HEK293 (cell line): ENCODE data around the gene SNTB2.

ENCODE experiments used
- FEZF1 ChIP-seq: fragments of 450-650 bp; formaldehyde crosslinking; IDR thresholded peaks from 2 replicates; pipeline ENCODE4 v1.5.1; 2016; ENCODE audit warnings: missing biosample characterization, missing genetic modification characterization
- HOXA7 ChIP-seq: sonication (generic); formaldehyde crosslinking; IDR thresholded peaks from 2 replicates; pipeline ENCODE4 v1.8.1; 2022; ENCODE audit warnings: missing genetic modification reagents, borderline replicate concordance
- KLF9 ChIP-seq: fragments of 450-650 bp; formaldehyde crosslinking; IDR thresholded peaks from 2 replicates; pipeline ENCODE4 v1.5.1; 2016; ENCODE audit warnings: missing biosample characterization, missing genetic modification characterization, low read depth
- YY1 ChIP-seq: fragments of 450-650 bp; formaldehyde crosslinking; IDR thresholded peaks from 2 replicates; pipeline ENCODE4 v1.5.1; 2018; ENCODE audit warnings: missing biosample characterization, missing genetic modification characterization
- YY2 ChIP-seq: fragments of 450-650 bp; formaldehyde crosslinking; IDR thresholded peaks from 2 replicates; pipeline ENCODE4 v1.5.1; 2016; ENCODE audit warnings: missing biosample characterization, missing genetic modification characterization
- ZEB2 ChIP-seq: fragments of 450-650 bp; formaldehyde crosslinking; IDR thresholded peaks from 2 replicates; pipeline ENCODE4 v1.5.1; 2016; ENCODE audit warnings: missing biosample characterization, missing genetic modification characterization
- ZFP3 ChIP-seq: fragments of 450-650 bp; formaldehyde crosslinking; IDR thresholded peaks from 2 replicates; pipeline ENCODE4 v1.5.1; 2016; ENCODE audit warnings: low read depth, missing biosample characterization, missing genetic modification characterization
- ZNF239 ChIP-seq: fragments of 450-650 bp; formaldehyde crosslinking; IDR thresholded peaks from 2 replicates; pipeline ENCODE4 v1.5.1; 2016; ENCODE audit warnings: missing biosample characterization, missing genetic modification characterization
- ZNF768 ChIP-seq: fragments of 450-650 bp; formaldehyde crosslinking; IDR thresholded peaks from 2 replicates; pipeline ENCODE4 v1.5.1; 2018; ENCODE audit warnings: missing biosample characterization, mild to moderate bottlenecking, missing genetic modification characterization
- ZSCAN30 ChIP-seq: fragments of 450-650 bp; IDR thresholded peaks from 2 replicates; pipeline ENCODE4 v1.5.1; 2018; ENCODE audit warnings: missing biosample characterization, mild to moderate bottlenecking, missing genetic modification characterization, moderate library complexity
- TF ChIP-seq, protein P1 (sequence below): fragments of 450-650 bp; formaldehyde crosslinking; conservative IDR thresholded peaks from 2 replicates; pipeline ENCODE4 v1.5.1; 2016; ENCODE audit warnings: low read depth, missing biosample characterization, missing genetic modification characterization
- TF ChIP-seq, protein P2 (sequence below): fragments of 450-650 bp; formaldehyde crosslinking; IDR thresholded peaks from 2 replicates; pipeline ENCODE4 v1.5.1; 2016; ENCODE audit warnings: missing biosample characterization, missing genetic modification characterization
- TF ChIP-seq, protein P3 (sequence below): fragments of 450-650 bp; formaldehyde crosslinking; IDR thresholded peaks from 2 replicates; pipeline ENCODE4 v1.5.1; 2016; ENCODE audit warnings: missing biosample characterization, missing genetic modification characterization, borderline replicate concordance
- TF ChIP-seq, protein P4 (sequence below): fragments of 450-650 bp; formaldehyde crosslinking; IDR thresholded peaks from 2 replicates; pipeline ENCODE4 v1.5.1; 2016; ENCODE audit warnings: missing biosample characterization, missing genetic modification characterization
- TF ChIP-seq, protein P5 (sequence below): fragments of 450-650 bp; formaldehyde crosslinking; IDR thresholded peaks from 2 replicates; pipeline ENCODE4 v1.5.1; 2016; ENCODE audit warnings: missing biosample characterization, missing genetic modification characterization
- TF ChIP-seq, protein P6 (sequence below): sonication (generic); formaldehyde crosslinking; IDR thresholded peaks from 2 replicates; pipeline ENCODE4 v1.8.1; 2022; ENCODE audit warnings: mild to moderate bottlenecking, moderate library complexity, missing genetic modification reagents

SNTB2 gene

DNA sequence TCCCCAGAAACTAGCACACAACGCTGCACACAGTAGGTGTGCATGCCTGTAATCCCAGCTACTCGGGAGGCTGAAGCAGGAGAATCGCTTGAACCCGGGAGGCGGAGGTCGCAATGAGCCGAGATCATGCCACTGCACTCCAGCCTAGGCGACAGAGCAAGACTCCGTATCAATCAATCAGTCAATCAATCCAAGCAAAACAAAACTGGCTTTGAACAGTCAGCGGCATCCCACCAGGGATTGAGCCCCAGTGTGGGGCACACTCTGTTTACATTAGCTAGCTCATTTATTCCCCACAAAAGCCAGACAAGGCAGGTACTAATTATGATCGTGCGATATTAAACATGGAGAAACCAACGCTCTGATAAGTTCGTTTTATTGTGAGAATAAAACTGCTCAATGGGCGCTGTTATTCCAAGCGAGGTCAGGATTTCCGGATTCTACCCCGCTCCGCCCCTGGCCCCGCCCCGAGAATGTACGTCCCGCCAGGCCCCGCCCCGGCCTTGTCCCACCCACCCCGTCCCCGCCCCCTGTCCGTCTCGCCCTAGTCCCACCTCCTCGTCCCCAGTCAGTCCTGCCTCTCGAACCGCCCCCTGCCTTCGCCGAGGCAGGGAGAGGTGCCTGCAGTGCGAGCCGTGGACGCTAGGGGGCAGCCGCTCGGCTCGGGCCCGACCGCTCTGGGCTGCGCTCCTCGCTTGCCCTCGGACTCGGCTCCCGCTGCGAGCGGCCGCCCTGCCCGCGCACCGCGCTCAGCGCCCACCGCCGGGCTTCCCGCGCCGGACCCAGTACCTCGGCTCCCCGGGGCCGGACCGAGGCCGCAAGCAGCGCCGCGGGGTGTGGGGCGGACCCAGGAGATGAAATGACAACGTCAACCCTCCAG, 123.9 kb downstream of the SNTB2 start, which contains the start of gene VPS4A (continued):
- TF ChIP-seq, protein P1, sequence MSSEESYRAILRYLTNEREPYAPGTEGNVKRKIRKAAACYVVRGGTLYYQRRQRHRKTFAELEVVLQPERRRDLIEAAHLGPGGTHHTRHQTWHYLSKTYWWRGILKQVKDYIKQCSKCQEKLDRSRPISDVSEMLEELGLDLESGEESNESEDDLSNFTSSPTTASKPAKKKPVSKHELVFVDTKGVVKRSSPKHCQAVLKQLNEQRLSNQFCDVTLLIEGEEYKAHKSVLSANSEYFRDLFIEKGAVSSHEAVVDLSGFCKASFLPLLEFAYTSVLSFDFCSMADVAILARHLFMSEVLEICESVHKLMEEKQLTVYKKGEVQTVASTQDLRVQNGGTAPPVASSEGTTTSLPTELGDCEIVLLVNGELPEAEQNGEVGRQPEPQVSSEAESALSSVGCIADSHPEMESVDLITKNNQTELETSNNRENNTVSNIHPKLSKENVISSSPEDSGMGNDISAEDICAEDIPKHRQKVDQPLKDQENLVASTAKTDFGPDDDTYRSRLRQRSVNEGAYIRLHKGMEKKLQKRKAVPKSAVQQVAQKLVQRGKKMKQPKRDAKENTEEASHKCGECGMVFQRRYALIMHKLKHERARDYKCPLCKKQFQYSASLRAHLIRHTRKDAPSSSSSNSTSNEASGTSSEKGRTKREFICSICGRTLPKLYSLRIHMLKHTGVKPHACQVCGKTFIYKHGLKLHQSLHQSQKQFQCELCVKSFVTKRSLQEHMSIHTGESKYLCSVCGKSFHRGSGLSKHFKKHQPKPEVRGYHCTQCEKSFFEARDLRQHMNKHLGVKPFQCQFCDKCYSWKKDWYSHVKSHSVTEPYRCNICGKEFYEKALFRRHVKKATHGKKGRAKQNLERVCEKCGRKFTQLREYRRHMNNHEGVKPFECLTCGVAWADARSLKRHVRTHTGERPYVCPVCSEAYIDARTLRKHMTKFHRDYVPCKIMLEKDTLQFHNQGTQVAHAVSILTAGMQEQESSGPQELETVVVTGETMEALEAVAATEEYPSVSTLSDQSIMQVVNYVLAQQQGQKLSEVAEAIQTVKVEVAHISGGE (tag by site-specific recombination) = 0 out of 2 replicates have a peak, but pooled peaks have one; percentile 6
- TF ChIP-seq ZEB2 (tag by site-specific recombination) = 0 out of 2 replicates have a peak, but pooled peaks have one; percentile 22
- TF ChIP-seq, protein P2, sequence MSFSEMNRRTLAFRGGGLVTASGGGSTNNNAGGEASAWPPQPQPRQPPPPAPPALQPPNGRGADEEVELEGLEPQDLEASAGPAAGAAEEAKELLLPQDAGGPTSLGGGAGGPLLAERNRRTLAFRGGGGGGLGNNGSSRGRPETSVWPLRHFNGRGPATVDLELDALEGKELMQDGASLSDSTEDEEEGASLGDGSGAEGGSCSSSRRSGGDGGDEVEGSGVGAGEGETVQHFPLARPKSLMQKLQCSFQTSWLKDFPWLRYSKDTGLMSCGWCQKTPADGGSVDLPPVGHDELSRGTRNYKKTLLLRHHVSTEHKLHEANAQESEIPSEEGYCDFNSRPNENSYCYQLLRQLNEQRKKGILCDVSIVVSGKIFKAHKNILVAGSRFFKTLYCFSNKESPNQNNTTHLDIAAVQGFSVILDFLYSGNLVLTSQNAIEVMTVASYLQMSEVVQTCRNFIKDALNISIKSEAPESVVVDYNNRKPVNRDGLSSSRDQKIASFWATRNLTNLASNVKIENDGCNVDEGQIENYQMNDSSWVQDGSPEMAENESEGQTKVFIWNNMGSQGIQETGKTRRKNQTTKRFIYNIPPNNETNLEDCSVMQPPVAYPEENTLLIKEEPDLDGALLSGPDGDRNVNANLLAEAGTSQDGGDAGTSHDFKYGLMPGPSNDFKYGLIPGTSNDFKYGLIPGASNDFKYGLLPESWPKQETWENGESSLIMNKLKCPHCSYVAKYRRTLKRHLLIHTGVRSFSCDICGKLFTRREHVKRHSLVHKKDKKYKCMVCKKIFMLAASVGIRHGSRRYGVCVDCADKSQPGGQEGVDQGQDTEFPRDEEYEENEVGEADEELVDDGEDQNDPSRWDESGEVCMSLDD (tag by site-specific recombination) = no peak
- TF ChIP-seq, protein P3, sequence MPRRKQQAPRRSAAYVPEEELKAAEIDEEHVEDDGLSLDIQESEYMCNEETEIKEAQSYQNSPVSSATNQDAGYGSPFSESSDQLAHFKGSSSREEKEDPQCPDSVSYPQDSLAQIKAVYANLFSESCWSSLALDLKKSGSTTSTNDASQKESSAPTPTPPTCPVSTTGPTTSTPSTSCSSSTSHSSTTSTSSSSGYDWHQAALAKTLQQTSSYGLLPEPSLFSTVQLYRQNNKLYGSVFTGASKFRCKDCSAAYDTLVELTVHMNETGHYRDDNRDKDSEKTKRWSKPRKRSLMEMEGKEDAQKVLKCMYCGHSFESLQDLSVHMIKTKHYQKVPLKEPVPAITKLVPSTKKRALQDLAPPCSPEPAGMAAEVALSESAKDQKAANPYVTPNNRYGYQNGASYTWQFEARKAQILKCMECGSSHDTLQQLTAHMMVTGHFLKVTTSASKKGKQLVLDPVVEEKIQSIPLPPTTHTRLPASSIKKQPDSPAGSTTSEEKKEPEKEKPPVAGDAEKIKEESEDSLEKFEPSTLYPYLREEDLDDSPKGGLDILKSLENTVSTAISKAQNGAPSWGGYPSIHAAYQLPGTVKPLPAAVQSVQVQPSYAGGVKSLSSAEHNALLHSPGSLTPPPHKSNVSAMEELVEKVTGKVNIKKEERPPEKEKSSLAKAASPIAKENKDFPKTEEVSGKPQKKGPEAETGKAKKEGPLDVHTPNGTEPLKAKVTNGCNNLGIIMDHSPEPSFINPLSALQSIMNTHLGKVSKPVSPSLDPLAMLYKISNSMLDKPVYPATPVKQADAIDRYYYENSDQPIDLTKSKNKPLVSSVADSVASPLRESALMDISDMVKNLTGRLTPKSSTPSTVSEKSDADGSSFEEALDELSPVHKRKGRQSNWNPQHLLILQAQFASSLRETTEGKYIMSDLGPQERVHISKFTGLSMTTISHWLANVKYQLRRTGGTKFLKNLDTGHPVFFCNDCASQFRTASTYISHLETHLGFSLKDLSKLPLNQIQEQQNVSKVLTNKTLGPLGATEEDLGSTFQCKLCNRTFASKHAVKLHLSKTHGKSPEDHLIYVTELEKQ = peak; percentile 80; the same call in 1 of the 2 replicates
- peak; percentile 52; the same call in 1 of the 2 replicates for TF ChIP-seq KLF9 (tag by site-specific recombination)
- TF ChIP-seq YY2 (tag by site-specific recombination) = peak; percentile 57; the same call in 1 of the 2 replicates
- no peak for TF ChIP-seq FEZF1
- no peak for TF ChIP-seq ZNF768 (tag by site-specific recombination)
- peak; percentile 71 for TF ChIP-seq ZSCAN30 (tag by site-specific recombination)
- TF ChIP-seq, protein P4, sequence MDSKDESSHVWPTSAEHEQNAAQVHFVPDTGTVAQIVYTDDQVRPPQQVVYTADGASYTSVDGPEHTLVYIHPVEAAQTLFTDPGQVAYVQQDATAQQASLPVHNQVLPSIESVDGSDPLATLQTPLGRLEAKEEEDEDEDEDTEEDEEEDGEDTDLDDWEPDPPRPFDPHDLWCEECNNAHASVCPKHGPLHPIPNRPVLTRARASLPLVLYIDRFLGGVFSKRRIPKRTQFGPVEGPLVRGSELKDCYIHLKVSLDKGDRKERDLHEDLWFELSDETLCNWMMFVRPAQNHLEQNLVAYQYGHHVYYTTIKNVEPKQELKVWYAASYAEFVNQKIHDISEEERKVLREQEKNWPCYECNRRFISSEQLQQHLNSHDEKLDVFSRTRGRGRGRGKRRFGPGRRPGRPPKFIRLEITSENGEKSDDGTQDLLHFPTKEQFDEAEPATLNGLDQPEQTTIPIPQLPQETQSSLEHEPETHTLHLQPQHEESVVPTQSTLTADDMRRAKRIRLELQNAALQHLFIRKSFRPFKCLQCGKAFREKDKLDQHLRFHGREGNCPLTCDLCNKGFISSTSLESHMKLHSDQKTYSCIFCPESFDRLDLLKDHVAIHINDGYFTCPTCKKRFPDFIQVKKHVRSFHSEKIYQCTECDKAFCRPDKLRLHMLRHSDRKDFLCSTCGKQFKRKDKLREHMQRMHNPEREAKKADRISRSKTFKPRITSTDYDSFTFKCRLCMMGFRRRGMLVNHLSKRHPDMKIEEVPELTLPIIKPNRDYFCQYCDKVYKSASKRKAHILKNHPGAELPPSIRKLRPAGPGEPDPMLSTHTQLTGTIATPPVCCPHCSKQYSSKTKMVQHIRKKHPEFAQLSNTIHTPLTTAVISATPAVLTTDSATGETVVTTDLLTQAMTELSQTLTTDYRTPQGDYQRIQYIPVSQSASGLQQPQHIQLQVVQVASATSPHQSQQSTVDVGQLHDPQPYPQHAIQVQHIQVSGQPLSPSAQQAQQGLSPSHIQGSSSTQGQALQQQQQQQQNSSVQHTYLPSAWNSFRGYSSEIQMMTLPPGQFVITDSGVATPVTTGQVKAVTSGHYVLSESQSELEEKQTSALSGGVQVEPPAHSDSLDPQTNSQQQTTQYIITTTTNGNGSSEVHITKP (tag by site-specific recombination) = 0 out of 2 replicates have a peak, but pooled peaks have one; percentile 10
- no peak for TF ChIP-seq HOXA7 (CRISPR knock-in tag)
- TF ChIP-seq YY1 (tag by site-specific recombination) = 0 out of 2 replicates have a peak, but pooled peaks have one; percentile 15
- no peak for TF ChIP-seq ZFP3 (tag by site-specific recombination)
- TF ChIP-seq, protein P5, sequence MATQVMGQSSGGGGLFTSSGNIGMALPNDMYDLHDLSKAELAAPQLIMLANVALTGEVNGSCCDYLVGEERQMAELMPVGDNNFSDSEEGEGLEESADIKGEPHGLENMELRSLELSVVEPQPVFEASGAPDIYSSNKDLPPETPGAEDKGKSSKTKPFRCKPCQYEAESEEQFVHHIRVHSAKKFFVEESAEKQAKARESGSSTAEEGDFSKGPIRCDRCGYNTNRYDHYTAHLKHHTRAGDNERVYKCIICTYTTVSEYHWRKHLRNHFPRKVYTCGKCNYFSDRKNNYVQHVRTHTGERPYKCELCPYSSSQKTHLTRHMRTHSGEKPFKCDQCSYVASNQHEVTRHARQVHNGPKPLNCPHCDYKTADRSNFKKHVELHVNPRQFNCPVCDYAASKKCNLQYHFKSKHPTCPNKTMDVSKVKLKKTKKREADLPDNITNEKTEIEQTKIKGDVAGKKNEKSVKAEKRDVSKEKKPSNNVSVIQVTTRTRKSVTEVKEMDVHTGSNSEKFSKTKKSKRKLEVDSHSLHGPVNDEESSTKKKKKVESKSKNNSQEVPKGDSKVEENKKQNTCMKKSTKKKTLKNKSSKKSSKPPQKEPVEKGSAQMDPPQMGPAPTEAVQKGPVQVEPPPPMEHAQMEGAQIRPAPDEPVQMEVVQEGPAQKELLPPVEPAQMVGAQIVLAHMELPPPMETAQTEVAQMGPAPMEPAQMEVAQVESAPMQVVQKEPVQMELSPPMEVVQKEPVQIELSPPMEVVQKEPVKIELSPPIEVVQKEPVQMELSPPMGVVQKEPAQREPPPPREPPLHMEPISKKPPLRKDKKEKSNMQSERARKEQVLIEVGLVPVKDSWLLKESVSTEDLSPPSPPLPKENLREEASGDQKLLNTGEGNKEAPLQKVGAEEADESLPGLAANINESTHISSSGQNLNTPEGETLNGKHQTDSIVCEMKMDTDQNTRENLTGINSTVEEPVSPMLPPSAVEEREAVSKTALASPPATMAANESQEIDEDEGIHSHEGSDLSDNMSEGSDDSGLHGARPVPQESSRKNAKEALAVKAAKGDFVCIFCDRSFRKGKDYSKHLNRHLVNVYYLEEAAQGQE (tag by site-specific recombination) = no peak
- TF ChIP-seq ZNF239 = peak; percentile 99
- TF ChIP-seq, protein P6, sequence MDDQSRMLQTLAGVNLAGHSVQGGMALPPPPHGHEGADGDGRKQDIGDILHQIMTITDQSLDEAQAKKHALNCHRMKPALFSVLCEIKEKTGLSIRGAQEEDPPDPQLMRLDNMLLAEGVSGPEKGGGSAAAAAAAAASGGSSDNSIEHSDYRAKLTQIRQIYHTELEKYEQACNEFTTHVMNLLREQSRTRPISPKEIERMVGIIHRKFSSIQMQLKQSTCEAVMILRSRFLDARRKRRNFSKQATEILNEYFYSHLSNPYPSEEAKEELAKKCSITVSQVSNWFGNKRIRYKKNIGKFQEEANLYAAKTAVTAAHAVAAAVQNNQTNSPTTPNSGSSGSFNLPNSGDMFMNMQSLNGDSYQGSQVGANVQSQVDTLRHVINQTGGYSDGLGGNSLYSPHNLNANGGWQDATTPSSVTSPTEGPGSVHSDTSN (CRISPR knock-in tag) = peak; percentile 84
